Measurements from ENCODE around the gene NUCB1.
"Not testable (repeated sequence)": the region's sequence is repeated elsewhere in the genome, so short reads cannot be mapped to it uniquely, and the experiment has no call there.

Gene NUCB1

GRCh38 chr19:48925240-48925843 is 25.2 kb downstream of the NUCB1 start:
- DNase-seq = no peak
- no peak overlapping the region for H3K4me3 Mint-ChIP-seq
- H3K36me3 Mint-ChIP-seq = peaks cover 13 to 21% of the 10 kb centered on the region in 2 donors
- H3K4me1 Mint-ChIP-seq = peaks cover 0 to 5% of the 10 kb centered on the region in 2 donors
- peak in 1 of 2 donors; percentile 16 for ATAC-seq (replicated peaks)
- H3K9me3 Mint-ChIP-seq = no peaks in the 10 kb centered on the region
- H3K27ac Mint-ChIP-seq = no peak overlapping the region
- no peaks in the 10 kb centered on the region for H3K27me3 Mint-ChIP-seq

- H3K9me3 Mint-ChIP-seq; H3K4me1 Mint-ChIP-seq; H3K27ac Mint-ChIP-seq; ATAC-seq (replicated peaks); H3K4me3 Mint-ChIP-seq; DNase-seq; H3K27me3 Mint-ChIP-seq: not testable (repeated sequence)
- peaks cover 13 to 19% of the 10 kb centered on the region in 2 donors for H3K36me3 Mint-ChIP-seq
These were observed 25.8 kb downstream of the NUCB1 start for GRCh38 chr19:48925890-48926289.

GRCh38 chr19:48926909-48927308 is 26.8 kb downstream of the NUCB1 start:
- peak in 1 of 2 donors; percentile 33 for ATAC-seq (replicated peaks)
- Mint-ChIP-seq H3K4me1 (peaks cover 0 to 3% of the 10 kb centered on the region in 2 donors), H3K4me3 (no peak overlapping the region), H3K27me3 (peaks cover 0 to 4% of the 10 kb centered on the region in 2 donors), H3K36me3 (peaks cover 9 to 12% of the 10 kb centered on the region in 2 donors), H3K27ac (no peak overlapping the region), H3K9me3 (no peaks in the 10 kb centered on the region)
- DNase-seq = no peak

- ATAC-seq (replicated peaks); DNase-seq; H3K27ac Mint-ChIP-seq; H3K9me3 Mint-ChIP-seq; H3K4me1 Mint-ChIP-seq; H3K4me3 Mint-ChIP-seq; H3K27me3 Mint-ChIP-seq; H3K36me3 Mint-ChIP-seq: not testable (repeated sequence)
These were observed 27.6 kb downstream of the NUCB1 start for GRCh38 chr19:48927692-48928091.

- no peak for ATAC-seq (replicated peaks)
- H3K36me3 Mint-ChIP-seq = peaks cover 2% of the 10 kb centered on the region in 2 donors
- DNase-seq = no peak
- no peak overlapping the region for H3K4me3 Mint-ChIP-seq
- H3K27me3 Mint-ChIP-seq = peaks cover 0 to 8% of the 10 kb centered on the region in 2 donors
- H3K9me3 Mint-ChIP-seq = no peaks in the 10 kb centered on the region
- peaks cover 3 to 6% of the 10 kb centered on the region in 2 donors for H3K4me1 Mint-ChIP-seq
- H3K27ac Mint-ChIP-seq = no peak overlapping the region
These were observed 28.3 kb downstream of the NUCB1 start for GRCh38 chr19:48928164-48929025.

GRCh38 chr19:48933382-48933932 is 33.3 kb downstream of the NUCB1 start, which contains the start of gene DHDH:
Gene DHDH (plus strand): TSS chr19:48933699. CDS start chr19:48933722, 23 bp downstream.
- Mint-ChIP-seq H3K9me3 (no peaks in the 10 kb centered on the region), H3K36me3 (no peaks in the 10 kb centered on the region), H3K4me3 (peak within 1 kb of the TSS; percentile 83 to 84), H3K27me3 (peaks cover 11 to 24% of the 10 kb centered on the region in 2 donors), H3K4me1 (peaks cover 6 to 18% of the 10 kb centered on the region in 2 donors), H3K27ac (peak within 1 kb of the TSS; percentile 47)
- DNase-seq (peak; percentile 64), ATAC-seq (replicated peaks) (peak; percentile 88 to 90)

GRCh38 chr19:48934837-48935236 is 34.7 kb downstream of the NUCB1 start:
- Mint-ChIP-seq H3K4me1 (peaks cover 6 to 18% of the 10 kb centered on the region in 2 donors), H3K36me3 (no peaks in the 10 kb centered on the region), H3K9me3 (no peaks in the 10 kb centered on the region), H3K27ac (no peak overlapping the region), H3K4me3 (peak overlapping the region in 1 of 2 donors; percentile 51), H3K27me3 (peaks cover 11 to 34% of the 10 kb centered on the region in 2 donors)
- DNase-seq = no peak
- no peak for ATAC-seq (replicated peaks)

- H3K4me1 Mint-ChIP-seq = peaks cover 6 to 18% of the 10 kb centered on the region in 2 donors
- H3K27me3 Mint-ChIP-seq = peaks cover 11 to 34% of the 10 kb centered on the region in 2 donors
- ATAC-seq (replicated peaks) = no peak
- H3K4me3 Mint-ChIP-seq = no peak overlapping the region
- H3K36me3 Mint-ChIP-seq = no peaks in the 10 kb centered on the region
- DNase-seq = no peak
- no peaks in the 10 kb centered on the region for H3K9me3 Mint-ChIP-seq
- no peak overlapping the region for H3K27ac Mint-ChIP-seq
These were observed 35.8 kb downstream of the NUCB1 start for GRCh38 chr19:48935864-48936263.

- Mint-ChIP-seq H3K4me3 (no peak overlapping the region), H3K27ac (no peak overlapping the region), H3K36me3 (peaks cover 0 to 2% of the 10 kb centered on the region in 2 donors), H3K4me1 (peaks cover 5 to 14% of the 10 kb centered on the region in 2 donors), H3K27me3 (peaks cover 11 to 25% of the 10 kb centered on the region in 2 donors), H3K9me3 (peaks cover 0 to 3% of the 10 kb centered on the region in 2 donors)
- no peak for DNase-seq
- ATAC-seq (replicated peaks) = no peak
These were observed 38.1 kb downstream of the NUCB1 start for GRCh38 chr19:48938256-48938655.

- ATAC-seq (replicated peaks) = no peak
- H3K4me1 Mint-ChIP-seq = no peaks in the 10 kb centered on the region
- H3K36me3 Mint-ChIP-seq = peaks cover 0 to 2% of the 10 kb centered on the region in 2 donors
- no peak for DNase-seq
- H3K27me3 Mint-ChIP-seq = peaks cover 4 to 19% of the 10 kb centered on the region in 2 donors
- H3K27ac Mint-ChIP-seq = no peak overlapping the region
- H3K9me3 Mint-ChIP-seq = peaks cover 0 to 3% of the 10 kb centered on the region in 2 donors
- H3K4me3 Mint-ChIP-seq = no peak overlapping the region
These were observed 40.8 kb downstream of the NUCB1 start for GRCh38 chr19:48940902-48941301.

- ATAC-seq (replicated peaks) = no peak
- H3K9me3 Mint-ChIP-seq = peaks cover 4 to 5% of the 10 kb centered on the region in 2 donors
- no peak overlapping the region for H3K4me3 Mint-ChIP-seq
- no peak for DNase-seq
- H3K36me3 Mint-ChIP-seq = peaks cover 0 to 4% of the 10 kb centered on the region in 2 donors
- H3K27ac Mint-ChIP-seq = no peak overlapping the region
- no peaks in the 10 kb centered on the region for H3K4me1 Mint-ChIP-seq
- H3K27me3 Mint-ChIP-seq = peaks cover 0 to 13% of the 10 kb centered on the region in 2 donors
These were observed 43.0 kb downstream of the NUCB1 start for GRCh38 chr19:48943081-48943480.

GRCh38 chr19:48945415-48945814 is 45.3 kb downstream of the NUCB1 start:
- no peak overlapping the region for H3K27ac Mint-ChIP-seq
- H3K36me3 Mint-ChIP-seq = peaks cover 3 to 7% of the 10 kb centered on the region in 2 donors
- no peak overlapping the region for H3K4me3 Mint-ChIP-seq
- DNase-seq = no peak
- H3K4me1 Mint-ChIP-seq = no peaks in the 10 kb centered on the region
- no peaks in the 10 kb centered on the region for H3K27me3 Mint-ChIP-seq
- peaks cover 4 to 5% of the 10 kb centered on the region in 2 donors for H3K9me3 Mint-ChIP-seq
- ATAC-seq (replicated peaks) = no peak

GRCh38 chr19:48945817-48946216 is 45.7 kb downstream of the NUCB1 start:
- DNase-seq (no peak), ATAC-seq (replicated peaks) (no peak)
- Mint-ChIP-seq H3K27ac (no peak overlapping the region), H3K36me3 (peaks cover 3 to 7% of the 10 kb centered on the region in 2 donors), H3K4me1 (no peaks in the 10 kb centered on the region), H3K4me3 (no peak overlapping the region), H3K27me3 (no peaks in the 10 kb centered on the region), H3K9me3 (peaks cover 4 to 5% of the 10 kb centered on the region in 2 donors)

- Mint-ChIP-seq H3K27me3 (no peaks in the 10 kb centered on the region), H3K4me3 (no peak overlapping the region), H3K9me3 (peaks cover 2 to 4% of the 10 kb centered on the region in 2 donors), H3K36me3 (peaks cover 3 to 5% of the 10 kb centered on the region in 2 donors), H3K27ac (no peak overlapping the region), H3K4me1 (no peaks in the 10 kb centered on the region)
- DNase-seq = no peak
- ATAC-seq (replicated peaks) = no peak
These were observed 46.5 kb downstream of the NUCB1 start for GRCh38 chr19:48946463-48947257.
